ENCODE data around the gene MRPS7.

DNA sequence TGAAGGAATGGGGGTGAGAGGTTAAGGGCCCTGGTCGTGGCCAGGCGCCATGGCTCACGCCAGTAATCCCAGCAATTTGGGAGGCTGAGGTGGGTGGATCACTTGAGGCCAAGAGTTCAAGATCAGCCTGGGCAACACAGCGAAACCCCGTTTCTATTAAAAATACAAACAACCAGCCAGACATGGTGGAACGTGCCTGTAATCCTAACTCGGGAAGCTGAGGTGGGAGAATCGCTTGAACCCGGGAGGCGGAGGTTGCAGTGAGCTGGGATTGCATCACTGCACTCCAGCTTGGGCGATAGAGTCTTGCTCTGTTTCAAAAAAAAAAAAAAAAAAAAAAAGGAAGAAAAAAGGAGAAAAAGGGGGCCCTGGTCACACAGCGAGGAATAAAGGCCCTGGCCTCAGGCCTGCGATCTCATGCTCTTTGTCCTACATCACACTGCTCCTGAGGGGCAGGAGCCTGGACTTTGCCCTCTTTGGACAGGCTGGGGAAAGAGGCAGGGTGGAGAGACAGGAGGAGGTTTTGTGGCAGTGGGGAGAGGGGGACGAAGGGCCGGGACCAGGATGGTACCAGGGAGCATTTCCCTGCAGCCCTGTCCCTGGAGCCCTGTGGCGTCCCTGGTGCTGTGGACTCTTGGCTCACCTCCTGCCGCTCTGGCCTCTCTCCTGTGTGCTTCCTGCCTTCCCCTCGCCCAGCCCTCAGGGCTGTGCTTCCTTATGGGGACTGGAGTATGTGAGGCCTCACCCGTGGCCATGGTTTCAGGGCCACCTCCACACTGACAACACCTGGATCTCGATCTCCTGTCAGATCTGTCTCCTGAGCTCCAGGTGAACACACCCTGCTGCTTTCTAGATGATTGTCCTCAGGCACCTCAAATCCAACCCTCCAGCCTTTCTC is 47.3 kb downstream of the MRPS7 start:
- TF ChIP-seq POLR2A (IDR thresholded peaks at IDR 0.05; ENCODE audit: low read length) (no peak), GATA1 (IDR thresholded peaks at IDR 0.05; ENCODE audit: low read depth, low read length) (no peak)
